MM.1S (cell line): ENCODE data around the gene ZMIZ1.

Experiments used
- DNase-seq: peaks from one replicate; pipeline ENCODE4 v3.0.0-alpha.2; 2015
- H2AFZ ChIP-seq: fragments of 300-600 bp; sonication (generic); 2 replicates; pipeline ENCODE4 v1.6.0; 2016; ENCODE audit warnings: antibody characterized with exemption, low read length
- H3F3A ChIP-seq: fragments of 300-600 bp; sonication (generic); 2 replicates; pipeline ENCODE4 v1.6.1; 2016; ENCODE audit warnings: mild to moderate bottlenecking, antibody characterized with exemption, low read length, moderate library complexity, mixed read lengths; ENCODE audit not compliant: insufficient read depth
- H3K27ac ChIP-seq: fragments of 300-600 bp; sonication (generic); 2 replicates; pipeline ENCODE4 v1.5.1; 2016; ENCODE audit warnings: mild to moderate bottlenecking, low read length
- H3K27me3 ChIP-seq: fragments of 300-600 bp; sonication (generic); replicated peaks from 2 replicates; pipeline ENCODE4 v1.6.0; 2016; ENCODE audit warnings: low read length; ENCODE audit not compliant: insufficient read depth
- H3K36me3 ChIP-seq: fragments of 300-600 bp; sonication (generic); replicated peaks from 2 replicates; pipeline ENCODE4 v1.6.1; 2016; ENCODE audit warnings: mild to moderate bottlenecking, low read length, mixed read lengths; ENCODE audit not compliant: insufficient read depth
- H3K4me1 ChIP-seq: fragments of 300-600 bp; sonication (generic); 2 replicates; pipeline ENCODE4 v1.6.1; 2016; ENCODE audit warnings: low read length, mixed read lengths
- H3K4me2 ChIP-seq: fragments of 300-600 bp; sonication (generic); 2 replicates; pipeline ENCODE4 v1.6.0; 2016; ENCODE audit warnings: low read depth, low read length
- H3K4me3 ChIP-seq: fragments of 300-600 bp; sonication (generic); 2 replicates; pipeline ENCODE4 v1.5.1; 2016; ENCODE audit warnings: low read length, mixed read lengths
- H3K79me2 ChIP-seq: fragments of 300-600 bp; sonication (generic); 2 replicates; pipeline ENCODE4 v1.6.1; 2016; ENCODE audit warnings: mixed run types, low read length, mixed read lengths
- H3K9ac ChIP-seq: fragments of 300-600 bp; sonication (generic); 2 replicates; pipeline ENCODE4 v1.6.1; 2016; ENCODE audit warnings: low read length, mixed read lengths
- H3K9me2 ChIP-seq: fragments of 300-600 bp; sonication (generic); replicated peaks from 2 replicates; pipeline ENCODE4 v1.6.1; 2016; ENCODE audit warnings: mild to moderate bottlenecking, low read length, mixed read lengths; ENCODE audit not compliant: insufficient read depth
- H3K9me3 ChIP-seq: fragments of 300-600 bp; sonication (generic); replicated peaks from 2 replicates; pipeline ENCODE4 v1.6.1; 2016; ENCODE audit warnings: mild to moderate bottlenecking, low read length, mixed read lengths; ENCODE audit not compliant: insufficient read depth
- H4K20me1 ChIP-seq: fragments of 300-600 bp; sonication (generic); 2 replicates; pipeline ENCODE4 v1.6.1; 2016; ENCODE audit warnings: mild to moderate bottlenecking, low read length, moderate library complexity, mixed read lengths; ENCODE audit not compliant: insufficient read depth
- CTCF ChIP-seq: fragments of 300-600 bp; sonication (generic); IDR thresholded peaks from 2 replicates; pipeline ENCODE4 v1.5.1; 2016; ENCODE audit warnings: antibody characterized with exemption, low read length, mixed read lengths
- EZH2 ChIP-seq: fragments of 300-600 bp; sonication (generic); optimal IDR thresholded peaks from 2 replicates; pipeline ENCODE3; 2017; ENCODE audit warnings: low read depth, mild to moderate bottlenecking, antibody characterized with exemption, low read length, mixed read lengths
- EZH2phosphoT487 ChIP-seq: fragments of 300-600 bp; sonication (generic); IDR thresholded peaks from 2 replicates; pipeline ENCODE4 v1.6.1; 2018; ENCODE audit warnings: antibody characterized with exemption, low read length

Gene ZMIZ1

DNA sequence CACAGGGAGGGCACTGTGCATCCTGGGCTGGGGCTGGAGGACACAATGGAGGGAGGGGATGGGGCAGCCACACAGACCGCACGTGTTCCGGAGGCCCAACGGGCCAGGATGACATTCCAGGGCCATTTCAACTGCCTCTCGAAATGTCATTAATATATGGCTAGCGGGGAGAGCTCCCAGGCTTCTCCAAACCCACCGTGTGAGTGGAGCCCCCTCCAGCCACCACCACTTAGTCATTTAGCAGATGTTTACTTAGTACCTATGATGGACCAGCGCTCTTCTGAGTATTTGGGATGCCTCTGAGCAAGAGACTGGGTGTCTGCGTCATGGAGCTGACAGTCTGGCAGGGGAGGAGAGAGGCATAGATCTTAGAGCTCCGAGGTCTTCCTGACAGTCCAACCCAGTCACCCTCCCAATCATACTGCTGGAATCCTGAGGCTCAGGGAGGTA, 107.3 kb downstream of the ZMIZ1 start:
- Histone ChIP-seq H3K27ac (no peak overlapping the region), H3K4me1 (no peaks in the 10 kb centered on the region), H3K9me3 (no peaks in the 10 kb centered on the region), H3K4me2 (no peak overlapping the region), H3K4me3 (no peak overlapping the region), H3K9me2 (no peaks in the 10 kb centered on the region), H3K27me3 (no peaks in the 10 kb centered on the region), H2AFZ (no peak overlapping the region), H3F3A (no peaks in the 10 kb centered on the region), H3K36me3 (no peaks in the 10 kb centered on the region), H3K9ac (no peak overlapping the region), H4K20me1 (no peaks in the 10 kb centered on the region), H3K79me2 (no peaks in the 10 kb centered on the region)
- TF ChIP-seq EZH2phosphoT487 (no peak), EZH2 (no peak), CTCF (no peak)
- no peak for DNase-seq

GRCh38 chr10:79176949-79177602, 108.3 kb downstream of the ZMIZ1 start:
- H4K20me1 ChIP-seq: no peaks in the 10 kb centered on the region
- no peaks in the 10 kb centered on the region for H3K27me3 ChIP-seq
- no peaks in the 10 kb centered on the region for H3K79me2 ChIP-seq
- no peak for TF ChIP-seq EZH2
- no peak for TF ChIP-seq EZH2phosphoT487
- TF ChIP-seq CTCF: no peak
- H2AFZ ChIP-seq: no peak overlapping the region
- no peaks in the 10 kb centered on the region for H3F3A ChIP-seq
- no peak for DNase-seq
- H3K4me2 ChIP-seq: no peak overlapping the region
- H3K36me3 ChIP-seq: no peaks in the 10 kb centered on the region
- H3K4me3 ChIP-seq: no peak overlapping the region
- H3K27ac ChIP-seq: no peak overlapping the region
- H3K9ac ChIP-seq: no peak overlapping the region
- no peaks in the 10 kb centered on the region for H3K9me3 ChIP-seq
- H3K9me2 ChIP-seq: no peaks in the 10 kb centered on the region
- H3K4me1 ChIP-seq: no peaks in the 10 kb centered on the region

DNA sequence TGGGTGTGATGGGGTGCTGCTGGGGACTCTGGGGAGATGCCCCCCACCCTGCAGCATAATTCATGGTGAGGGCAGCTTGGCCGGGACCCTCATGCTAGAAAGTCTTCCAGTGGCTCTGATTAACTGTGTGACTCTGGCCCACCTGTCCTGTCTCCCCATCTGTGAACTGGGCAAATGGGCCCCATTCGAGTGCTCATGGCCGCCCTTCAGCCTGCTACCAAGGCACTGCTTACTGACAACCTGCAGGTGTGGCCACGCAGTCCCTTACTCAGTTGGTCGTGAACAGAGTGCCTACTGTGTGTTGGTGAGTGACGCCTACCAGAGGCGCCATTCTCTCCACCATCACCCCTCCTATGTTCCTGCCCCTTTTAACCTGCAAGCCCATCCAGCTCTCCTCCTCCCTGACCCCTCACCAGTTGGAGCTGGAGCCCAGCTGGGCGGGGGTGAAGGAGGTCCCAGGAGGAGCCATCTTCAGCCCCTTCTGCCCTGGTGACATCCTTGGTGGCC, 109.4 kb downstream of the ZMIZ1 start:
- H3K79me2 ChIP-seq: no peaks in the 10 kb centered on the region
- no peaks in the 10 kb centered on the region for H3F3A ChIP-seq
- H3K9ac ChIP-seq: no peak overlapping the region
- H3K27ac ChIP-seq: no peak overlapping the region
- H3K9me2 ChIP-seq: no peaks in the 10 kb centered on the region
- TF ChIP-seq EZH2phosphoT487 (no peak), EZH2 (no peak), CTCF (no peak)
- H3K27me3 ChIP-seq: no peaks in the 10 kb centered on the region
- no peaks in the 10 kb centered on the region for H3K36me3 ChIP-seq
- no peaks in the 10 kb centered on the region for H3K9me3 ChIP-seq
- H3K4me3 ChIP-seq: no peak overlapping the region
- H4K20me1 ChIP-seq: no peaks in the 10 kb centered on the region
- DNase-seq: no peak
- no peaks in the 10 kb centered on the region for H3K4me1 ChIP-seq
- H2AFZ ChIP-seq: no peak overlapping the region
- no peak overlapping the region for H3K4me2 ChIP-seq
